GM20431 (cell line): ENCODE measurements around the gene KLHL5.

ENCODE experiments used
- in situ Hi-C: fragments of 300-500 bp; cut with MseI, MboI; formaldehyde crosslinking; loops from one replicate; pipeline ENCODE4 v1.15.0; 2020; ENCODE audit warnings: low sequenced_read_pairs; ENCODE audit not compliant: unreplicated experiment

Gene KLHL5

DNA sequence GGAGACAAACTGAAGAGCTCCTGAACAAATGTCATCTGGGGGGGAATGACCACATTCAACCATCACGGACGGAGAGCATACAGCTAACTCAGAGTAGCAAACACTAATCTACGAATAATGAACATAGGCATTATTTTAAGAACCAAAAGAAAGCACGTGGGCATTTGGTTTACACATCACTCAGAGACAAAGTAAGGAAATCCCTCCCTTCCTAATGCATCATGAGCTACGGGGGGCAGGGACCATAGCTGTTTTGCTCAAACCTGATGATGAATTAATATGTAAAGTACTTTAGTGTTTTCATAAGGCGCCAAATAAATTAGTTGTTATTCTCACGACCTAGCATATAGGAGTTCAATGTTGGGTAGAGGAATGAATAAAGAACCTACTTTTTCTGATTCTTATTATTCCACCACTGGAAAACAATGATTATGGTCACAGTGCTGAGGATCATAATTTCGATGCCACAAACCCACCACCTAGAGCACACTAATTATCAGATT is 18.1 kb upstream of the KLHL5 start:
- in situ Hi-C loops, result no loop called here

- in situ Hi-C loops, result no loop called here
Observed at GRCh38 chr4:39044364-39044955, 17.6 kb upstream of the KLHL5 start.

GRCh38 chr4:39044956-39045826 is 16.8 kb upstream of the KLHL5 start:
- in situ Hi-C loops, result no loop called here

DNA sequence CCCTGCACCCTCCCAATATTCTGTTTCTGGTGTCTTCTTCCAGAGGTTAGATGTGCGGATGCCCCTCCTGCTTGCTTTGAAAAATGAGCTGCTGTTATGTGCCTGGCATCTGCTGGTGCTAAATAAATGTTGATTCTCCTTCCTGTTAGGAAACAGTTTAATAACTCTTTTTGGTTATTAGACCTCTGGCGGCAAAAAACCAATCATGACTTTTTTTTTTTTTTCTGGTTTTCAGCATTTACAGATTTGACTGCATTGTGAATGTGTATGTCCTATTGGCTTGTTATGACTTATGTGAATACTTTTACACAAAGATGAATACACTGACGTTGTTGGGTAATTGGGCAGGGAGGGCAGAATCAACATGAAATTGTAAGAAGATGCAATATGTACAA is 16.2 kb upstream of the KLHL5 start:
- in situ Hi-C loops, result no loop called here

DNA sequence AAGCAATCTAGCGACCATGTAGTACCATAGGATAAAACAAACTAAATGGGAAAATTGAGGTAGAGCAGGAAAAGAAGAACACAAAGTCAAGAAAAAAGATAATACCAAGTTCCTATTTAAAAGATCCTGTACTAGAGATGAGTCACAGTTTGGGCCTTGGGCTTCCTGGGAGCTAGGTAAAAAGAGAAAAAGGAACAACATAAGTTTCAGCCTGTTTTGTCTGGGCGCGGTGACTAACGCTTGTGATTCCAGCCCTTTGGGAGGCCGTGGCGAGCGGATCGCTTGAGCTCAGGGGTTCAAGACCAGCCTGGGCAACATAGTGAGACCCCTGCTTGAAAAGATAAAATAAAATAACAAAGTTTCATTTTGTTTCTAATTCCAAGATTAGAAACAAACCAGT is 15.8 kb upstream of the KLHL5 start:
- in situ Hi-C loops, result no loop called here

GRCh38 chr4:39047681-39048080 is 14.4 kb upstream of the KLHL5 start:
- in situ Hi-C loops, result no loop called here

DNA sequence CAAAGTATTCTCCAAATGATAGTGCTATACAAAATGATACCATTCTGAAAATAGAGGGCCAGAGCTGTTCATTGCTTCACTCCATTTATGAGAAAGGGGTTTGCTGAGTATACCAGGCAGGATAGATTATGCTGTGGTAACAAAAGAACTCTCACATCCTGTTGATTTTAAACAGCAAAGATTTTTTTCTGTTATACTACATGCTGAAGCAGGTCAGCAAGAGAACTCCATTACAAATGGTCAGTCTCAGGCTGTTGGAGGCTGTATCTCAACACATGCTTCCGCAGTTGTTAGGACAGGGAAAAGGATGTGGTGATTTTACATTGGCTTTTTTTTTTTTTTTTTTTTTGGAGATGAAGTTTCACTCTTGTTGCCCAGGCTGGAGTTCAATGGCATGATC is 13.7 kb upstream of the KLHL5 start:
- in situ Hi-C loops, result no loop called here

- in situ Hi-C loops, result no loop called here
Observed at GRCh38 chr4:39050590-39050989, 11.4 kb upstream of the KLHL5 start.

GRCh38 chr4:39051492-39051891 is 10.5 kb upstream of the KLHL5 start:
- in situ Hi-C loops, result no loop called here

GRCh38 chr4:39053983-39054382 is 8.0 kb upstream of the KLHL5 start:
- in situ Hi-C loops, result no loop called here

GRCh38 chr4:39054497-39054896 is 7.5 kb upstream of the KLHL5 start:
- in situ Hi-C loops, result no loop called here

- in situ Hi-C loops, result no loop called here
Observed at GRCh38 chr4:39056023-39056422, 6.0 kb upstream of the KLHL5 start.

GRCh38 chr4:39061457-39061856 is 575 bp upstream of the KLHL5 start:
- in situ Hi-C loops, result no loop called here

DNA sequence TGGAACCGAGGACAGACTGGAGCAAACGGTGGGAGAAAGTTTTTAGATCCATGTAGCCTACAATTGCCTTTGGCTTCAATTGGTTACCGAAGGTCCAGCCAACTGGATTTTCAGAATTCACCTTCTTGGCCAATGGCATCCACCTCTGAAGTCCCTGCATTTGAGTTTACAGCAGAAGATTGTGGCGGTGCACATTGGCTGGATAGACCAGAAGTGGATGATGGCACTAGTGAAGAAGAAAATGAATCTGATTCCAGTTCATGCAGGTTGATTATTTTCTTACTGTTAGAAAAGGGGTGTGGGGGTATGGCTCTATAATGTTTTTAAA is 702 bp downstream of the KLHL5 start:
- in situ Hi-C loops, result no loop called here

- in situ Hi-C loops, result no loop called here
Observed at GRCh38 chr4:39063430-39063829, 1.4 kb downstream of the KLHL5 start.

GRCh38 chr4:39066371-39066770 is 4.3 kb downstream of the KLHL5 start:
- in situ Hi-C loops, result no loop called here

GRCh38 chr4:39067031-39067430 is 5.0 kb downstream of the KLHL5 start:
- in situ Hi-C loops, result no loop called here

DNA sequence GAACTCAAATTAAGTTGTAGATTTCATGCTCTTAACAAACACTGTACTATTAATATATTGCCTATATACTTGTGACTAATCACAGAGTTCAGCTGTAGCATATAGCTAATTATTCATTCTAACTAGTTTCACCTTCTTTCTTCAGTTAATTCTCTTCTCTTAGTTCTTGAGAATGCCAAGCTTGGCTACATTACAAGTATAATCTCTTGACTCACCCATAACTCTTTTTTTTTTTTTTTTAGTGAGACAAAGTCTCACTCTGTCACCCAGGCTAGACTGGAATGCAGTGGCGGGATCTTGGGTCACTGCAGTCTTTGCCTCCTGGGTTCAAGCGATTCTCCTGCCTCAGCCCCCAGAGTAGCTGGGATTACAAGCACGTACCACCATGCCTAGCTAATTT is 5.4 kb downstream of the KLHL5 start:
- in situ Hi-C loops, result no loop called here

DNA sequence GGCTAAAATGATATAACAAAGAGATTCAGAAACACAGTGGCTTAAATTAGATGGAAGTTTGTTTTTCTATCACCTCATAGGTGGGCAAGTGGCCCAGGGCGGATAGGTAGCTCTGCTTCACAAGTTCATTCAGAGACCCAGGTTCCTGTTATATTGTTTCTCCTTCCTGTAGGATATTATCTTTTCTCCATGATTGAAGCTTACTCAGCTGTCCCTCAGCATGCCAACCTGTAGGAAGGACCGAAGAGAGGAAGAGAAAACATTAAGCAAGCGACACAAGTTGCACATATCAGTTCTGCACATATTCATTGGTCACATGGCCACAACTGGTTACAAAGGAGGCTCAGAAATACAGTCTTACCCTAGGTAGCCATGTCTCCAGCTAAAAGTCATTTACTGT is 6.9 kb downstream of the KLHL5 start:
- in situ Hi-C loops, result no loop called here

GRCh38 chr4:39078829-39079228 is 16.8 kb downstream of the KLHL5 start:
- in situ Hi-C loops, result no loop called here

- in situ Hi-C loops, result no loop called here
Observed at GRCh38 chr4:39083164-39083563, 21.1 kb downstream of the KLHL5 start.

GRCh38 chr4:39085891-39086290 is 23.9 kb downstream of the KLHL5 start:
- in situ Hi-C loops, result no loop called here
